Measurements from ENCODE around the gene XPO4. TPM values are rescaled to one million over a fixed set of nuclear protein-coding genes. Genes with fewer than 3 reads are reported as not detected.
A peak's percentile ranks its signal among the peaks of the same experiment; 100 is the strongest.
"Not testable (repeated sequence)": the region's sequence is repeated elsewhere in the genome, so short reads cannot be mapped to it uniquely, and the experiment has no call there.

Gene XPO4
- total RNA-seq = 10 to 100 TPM; 13.1 to 14.6 (median 13.5) TPM
- long read RNA-seq, donor 1, full-length matches to known transcripts = 1 of 3 reads
- long read RNA-seq, donor 1, partial matches to known transcripts = 1 of 3 reads
- long read RNA-seq, donor 1, other reads (novel, unspliced or antisense) = 1 of 3 reads
- long read RNA-seq, donor 2, partial matches to known transcripts = 3 of 3 reads
- long read RNA-seq, donor 2, other reads (novel, unspliced or antisense) = 0 of 3 reads

DNA sequence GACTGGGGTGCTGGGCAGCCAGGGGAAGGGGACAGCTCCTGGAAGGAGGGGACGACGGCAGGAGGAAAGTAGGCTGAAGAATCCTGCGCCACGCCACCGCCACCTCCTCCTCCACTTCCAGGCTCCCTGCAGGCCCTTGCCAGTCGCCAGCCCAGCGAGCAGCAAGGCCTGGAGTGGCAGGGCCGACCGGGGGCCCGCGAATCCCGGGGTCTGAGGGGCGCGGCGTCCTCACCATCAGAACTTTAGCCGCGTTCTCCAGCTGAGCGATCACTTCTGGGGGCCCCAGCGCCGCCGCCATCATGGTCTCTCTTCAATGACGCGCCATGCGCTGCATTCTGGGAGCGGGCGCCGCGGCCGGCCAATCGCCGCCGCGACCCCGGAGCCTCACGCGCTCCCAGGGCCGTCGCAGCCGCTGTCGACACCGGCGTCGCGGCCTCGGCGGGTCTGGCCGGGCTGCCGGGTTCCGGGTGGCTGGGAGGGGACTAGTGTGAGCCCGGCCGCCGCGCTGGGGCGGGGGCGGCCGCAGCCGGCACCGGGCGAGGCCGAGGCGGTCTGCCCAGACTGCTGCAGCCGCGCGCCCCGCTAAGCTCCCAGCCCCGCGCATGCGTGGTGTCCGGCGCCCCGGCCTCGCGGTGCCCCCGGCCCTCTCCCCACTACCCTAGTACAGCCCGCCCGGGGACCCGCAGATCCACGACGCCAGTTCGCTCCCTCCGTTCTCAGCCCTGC, at the start of gene XPO4:
Gene XPO4, minus strand, starts transcription at position 309 of the 726 bp plus-strand sequence. Its CDS starts 8 bp downstream, at position 301.
- DNase-seq (peak; percentile 84 to 89 (median 85)), ATAC-seq (peak; percentile 95)
- no peaks in the 10 kb centered on the region for H3K9me3 ChIP-seq
- no peaks in the 10 kb centered on the region for H3K4me1 ChIP-seq (ENCODE audit: low read depth)
- no peaks in the 10 kb centered on the region for H3K36me3 ChIP-seq (ENCODE audit: low read depth)
- intact Hi-C loops (cut with DNase I, micrococcal nuclease) = no loop called here
- H3K4me3 ChIP-seq = peak within 1 kb of the TSS; percentile 85
- TF ChIP-seq, protein P1, sequence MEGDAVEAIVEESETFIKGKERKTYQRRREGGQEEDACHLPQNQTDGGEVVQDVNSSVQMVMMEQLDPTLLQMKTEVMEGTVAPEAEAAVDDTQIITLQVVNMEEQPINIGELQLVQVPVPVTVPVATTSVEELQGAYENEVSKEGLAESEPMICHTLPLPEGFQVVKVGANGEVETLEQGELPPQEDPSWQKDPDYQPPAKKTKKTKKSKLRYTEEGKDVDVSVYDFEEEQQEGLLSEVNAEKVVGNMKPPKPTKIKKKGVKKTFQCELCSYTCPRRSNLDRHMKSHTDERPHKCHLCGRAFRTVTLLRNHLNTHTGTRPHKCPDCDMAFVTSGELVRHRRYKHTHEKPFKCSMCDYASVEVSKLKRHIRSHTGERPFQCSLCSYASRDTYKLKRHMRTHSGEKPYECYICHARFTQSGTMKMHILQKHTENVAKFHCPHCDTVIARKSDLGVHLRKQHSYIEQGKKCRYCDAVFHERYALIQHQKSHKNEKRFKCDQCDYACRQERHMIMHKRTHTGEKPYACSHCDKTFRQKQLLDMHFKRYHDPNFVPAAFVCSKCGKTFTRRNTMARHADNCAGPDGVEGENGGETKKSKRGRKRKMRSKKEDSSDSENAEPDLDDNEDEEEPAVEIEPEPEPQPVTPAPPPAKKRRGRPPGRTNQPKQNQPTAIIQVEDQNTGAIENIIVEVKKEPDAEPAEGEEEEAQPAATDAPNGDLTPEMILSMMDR (IDR thresholded peaks at IDR 0.05) = no peak

DNA sequence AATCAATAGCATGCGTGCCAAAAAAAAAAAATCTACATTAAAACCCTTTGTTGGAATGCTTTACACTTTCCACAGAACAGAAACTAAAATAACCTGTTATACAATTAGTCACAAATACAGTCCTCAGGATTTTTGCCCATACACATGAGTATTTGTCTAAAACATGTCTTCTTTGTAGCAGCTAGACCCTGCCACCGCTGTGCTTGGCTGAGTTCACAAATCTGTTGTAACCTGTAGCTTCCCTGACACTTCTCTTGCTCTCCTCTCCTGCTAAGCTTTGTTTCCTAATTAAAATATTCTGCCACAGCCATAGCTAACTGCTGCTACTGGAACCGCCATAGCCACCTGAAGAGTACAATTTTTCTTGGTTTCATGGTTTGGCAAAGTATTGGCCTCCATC, 45.5 kb upstream of the XPO4 start:
- ATAC-seq; intact Hi-C loops (cut with DNase I, micrococcal nuclease); H3K9me3 ChIP-seq; H3K36me3 ChIP-seq (ENCODE audit: low read depth); H3K4me3 ChIP-seq; H3K4me1 ChIP-seq (ENCODE audit: low read depth); DNase-seq: not testable (repeated sequence)

DNA sequence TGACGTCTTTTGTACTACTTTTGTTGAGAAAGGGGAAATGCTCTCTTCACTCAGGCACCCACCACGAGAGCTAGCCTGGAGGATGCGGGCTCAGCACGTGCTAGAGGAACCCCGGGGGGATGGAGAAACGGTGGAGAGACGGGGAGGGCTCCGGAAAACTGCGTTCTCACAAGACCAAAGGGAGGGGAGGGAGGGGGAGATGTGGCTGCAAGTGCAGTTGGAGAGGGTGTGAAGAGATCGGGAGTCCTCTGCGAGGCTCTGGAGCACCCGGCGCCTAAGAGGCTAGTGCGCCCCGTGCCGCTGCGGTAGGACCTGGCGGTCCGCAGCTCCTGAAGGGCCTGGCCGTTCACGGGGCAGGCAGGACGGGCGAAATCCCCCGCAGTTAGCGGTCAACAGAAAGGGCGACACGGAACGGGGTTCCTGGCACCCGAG, 43.4 kb upstream of the XPO4 start:
- DNase-seq (peak in 1 of 3 donors; percentile 21), ATAC-seq (no peak)
- intact Hi-C loops (cut with DNase I, micrococcal nuclease) = no loop called here
- peaks cover 9% of the 10 kb centered on the region for H3K4me1 ChIP-seq (ENCODE audit: low read depth)
- TF ChIP-seq, protein P1 (IDR thresholded peaks at IDR 0.05) = no peak
- H3K4me3 ChIP-seq = no peak overlapping the region
- no peaks in the 10 kb centered on the region for H3K36me3 ChIP-seq (ENCODE audit: low read depth)
- no peaks in the 10 kb centered on the region for H3K9me3 ChIP-seq

DNA sequence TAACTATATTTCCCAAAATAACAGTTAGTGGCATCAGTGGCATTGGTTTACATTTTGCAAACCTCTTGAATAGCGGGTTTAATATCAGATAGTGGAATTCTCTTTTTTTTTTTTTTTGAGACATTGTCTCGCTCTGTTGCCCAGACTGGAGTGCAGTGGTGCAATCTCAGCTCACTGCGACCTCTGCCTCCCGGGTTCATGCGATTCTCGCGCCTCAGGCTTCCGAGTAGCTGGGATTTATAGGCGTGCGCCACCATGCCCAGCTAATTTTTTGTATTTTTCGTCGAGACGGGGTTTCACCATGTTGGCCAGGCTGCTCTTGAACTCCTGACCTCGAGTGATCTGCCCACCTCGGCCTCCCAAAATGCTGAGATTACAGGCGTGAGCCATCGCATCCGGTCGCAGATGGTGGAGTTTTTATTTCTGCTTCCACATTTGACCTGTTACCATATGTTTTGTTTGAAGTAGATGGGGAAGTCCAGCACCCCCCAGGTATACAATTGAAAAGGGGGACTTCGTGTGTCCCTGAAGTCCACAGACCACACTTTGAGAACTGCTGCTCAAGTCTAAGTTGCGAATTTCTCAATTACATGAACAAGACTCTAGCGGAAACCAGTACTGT, 40.5 kb upstream of the XPO4 start:
- Histone ChIP-seq H3K4me1 (ENCODE audit: low read depth) (peaks cover 9% of the 10 kb centered on the region), H3K4me3 (no peak overlapping the region), H3K36me3 (ENCODE audit: low read depth) (no peaks in the 10 kb centered on the region), H3K9me3 (no peaks in the 10 kb centered on the region)
- peak in 1 of 3 donors; percentile 35 for DNase-seq
- TF ChIP-seq, protein P1 (IDR thresholded peaks at IDR 0.05) = no peak
- intact Hi-C loops (cut with DNase I, micrococcal nuclease) = no loop called here
- peak; percentile 52 for ATAC-seq

DNA sequence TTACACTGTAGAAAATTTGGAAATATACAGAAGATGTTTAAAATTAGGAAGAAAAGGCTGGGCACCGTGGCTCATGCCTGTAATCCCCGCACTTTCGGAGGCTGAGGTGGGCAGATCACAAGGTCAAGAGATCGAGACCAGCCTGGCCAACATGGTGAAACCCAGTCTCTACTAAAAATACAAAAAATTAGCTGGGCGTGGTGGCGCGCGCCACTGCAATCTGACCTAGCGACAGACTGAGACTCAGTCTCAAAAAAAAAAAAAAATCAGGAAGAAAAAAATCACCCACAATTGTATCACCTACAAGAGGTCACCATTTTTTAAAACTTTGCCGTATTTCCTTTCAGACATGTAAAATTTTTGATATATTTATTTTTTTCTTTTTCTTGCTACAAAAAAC, 38.0 kb upstream of the XPO4 start:
- H3K4me1 ChIP-seq (ENCODE audit: low read depth); ATAC-seq; DNase-seq; H3K4me3 ChIP-seq; H3K36me3 ChIP-seq (ENCODE audit: low read depth); H3K9me3 ChIP-seq; intact Hi-C loops (cut with DNase I, micrococcal nuclease): not testable (repeated sequence)

DNA sequence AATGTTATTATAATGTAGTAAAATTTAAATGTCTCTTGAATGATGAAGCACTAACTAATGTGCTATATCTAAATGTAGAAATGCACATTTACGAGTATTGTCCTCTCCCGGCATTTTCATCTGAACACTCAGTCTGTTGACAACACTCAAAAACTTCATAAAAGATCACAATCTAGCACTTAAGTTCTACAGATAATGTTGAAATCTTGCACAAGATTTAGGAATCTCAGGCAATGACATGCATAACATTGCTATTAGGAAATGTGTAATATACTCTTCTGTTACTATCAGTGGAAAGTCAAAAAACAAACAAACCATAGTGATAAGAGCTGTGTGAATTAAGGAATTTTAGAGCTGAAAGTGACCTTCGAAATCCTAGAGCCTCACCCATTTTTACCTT, 37.5 kb upstream of the XPO4 start:
- H3K9me3 ChIP-seq = no peaks in the 10 kb centered on the region

More for the DNA sequence above, 37.5 kb upstream of the XPO4 start:
- ATAC-seq (no peak), DNase-seq (no peak)
- Histone ChIP-seq H3K4me3 (no peak overlapping the region), H3K36me3 (ENCODE audit: low read depth) (no peaks in the 10 kb centered on the region), H3K4me1 (ENCODE audit: low read depth) (peaks cover 9% of the 10 kb centered on the region)
- intact Hi-C loops (cut with DNase I, micrococcal nuclease) = no loop called here
- TF ChIP-seq, protein P1 (IDR thresholded peaks at IDR 0.05) = no peak

All from mucosa of descending colon (tissue), 3 donors.